Stimulated activated CD8-positive, alpha-beta memory T cell treated with anti-CD3 and anti-CD28 coated beads, Interleukin-12 subunit alpha, Interleukin-12 subunit beta, amount 100 ng/mL, for 1 hour (primary cell): ENCODE results near the gene OPA1.
"Not testable (repeated sequence)": the region's sequence is repeated elsewhere in the genome, so short reads cannot be mapped to it uniquely, and the experiment has no call there.

Experiments
- DNase-seq: peaks from one replicate; pipeline ENCODE4 v3.0.0-alpha.2; 2020; ENCODE audit warnings: low read depth

OPA1 gene

DNA sequence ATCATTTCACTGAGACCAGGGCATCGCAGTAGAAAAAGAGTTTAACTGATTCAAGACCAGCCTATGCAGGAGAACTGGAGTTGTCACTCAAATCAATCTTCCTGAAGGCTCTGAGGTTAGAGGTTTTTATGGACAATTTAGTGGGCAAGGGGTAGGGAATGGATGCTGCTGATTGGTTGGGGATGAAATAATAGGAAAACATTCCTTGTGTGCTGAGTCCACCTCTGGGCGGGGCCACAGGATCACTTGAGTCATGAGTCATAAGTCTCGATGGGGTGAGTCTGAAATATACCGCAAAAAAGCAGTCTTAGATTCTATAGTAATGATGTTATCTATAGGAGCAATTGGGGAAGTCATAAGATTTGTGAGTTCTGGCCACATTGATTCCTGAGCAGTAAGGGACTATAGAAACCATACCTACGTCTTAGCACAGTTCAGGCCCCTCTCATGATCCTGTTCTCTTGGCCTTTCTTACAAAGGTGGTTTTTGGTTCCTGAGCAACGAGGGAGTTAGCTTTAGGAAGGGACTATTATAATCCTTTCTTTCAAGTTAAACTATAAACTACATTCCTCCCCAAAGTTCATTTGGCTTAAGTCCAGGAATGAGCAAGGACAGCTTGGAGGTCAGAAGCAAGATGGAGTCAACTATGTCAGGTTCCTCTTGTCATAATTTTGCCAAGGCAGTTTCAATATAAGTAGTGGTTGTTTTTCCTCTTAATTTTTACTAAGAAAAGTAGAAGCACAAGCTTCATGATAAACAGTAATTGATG is 2.7 kb upstream of the OPA1 start:
- no peak for DNase-seq

DNA sequence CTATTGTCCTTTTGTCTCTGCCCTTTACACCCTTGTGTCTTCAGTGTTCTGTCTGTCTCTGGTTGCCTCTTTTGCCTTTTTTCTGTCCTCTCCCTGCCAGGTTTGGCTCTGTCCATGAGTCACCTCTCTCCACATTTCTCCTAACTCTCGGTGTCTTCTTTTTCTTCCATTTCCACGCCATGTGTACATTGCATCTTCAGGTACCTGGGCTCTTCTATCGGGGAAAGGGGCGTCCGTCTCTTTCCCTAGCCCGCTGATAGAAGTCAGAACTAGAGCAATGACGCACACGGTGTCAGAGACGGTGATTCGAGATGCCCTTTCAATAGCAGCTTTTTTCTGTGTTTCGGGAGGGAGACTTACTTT is 641 bp downstream of the OPA1 start:
- DNase-seq: no peak

DNA sequence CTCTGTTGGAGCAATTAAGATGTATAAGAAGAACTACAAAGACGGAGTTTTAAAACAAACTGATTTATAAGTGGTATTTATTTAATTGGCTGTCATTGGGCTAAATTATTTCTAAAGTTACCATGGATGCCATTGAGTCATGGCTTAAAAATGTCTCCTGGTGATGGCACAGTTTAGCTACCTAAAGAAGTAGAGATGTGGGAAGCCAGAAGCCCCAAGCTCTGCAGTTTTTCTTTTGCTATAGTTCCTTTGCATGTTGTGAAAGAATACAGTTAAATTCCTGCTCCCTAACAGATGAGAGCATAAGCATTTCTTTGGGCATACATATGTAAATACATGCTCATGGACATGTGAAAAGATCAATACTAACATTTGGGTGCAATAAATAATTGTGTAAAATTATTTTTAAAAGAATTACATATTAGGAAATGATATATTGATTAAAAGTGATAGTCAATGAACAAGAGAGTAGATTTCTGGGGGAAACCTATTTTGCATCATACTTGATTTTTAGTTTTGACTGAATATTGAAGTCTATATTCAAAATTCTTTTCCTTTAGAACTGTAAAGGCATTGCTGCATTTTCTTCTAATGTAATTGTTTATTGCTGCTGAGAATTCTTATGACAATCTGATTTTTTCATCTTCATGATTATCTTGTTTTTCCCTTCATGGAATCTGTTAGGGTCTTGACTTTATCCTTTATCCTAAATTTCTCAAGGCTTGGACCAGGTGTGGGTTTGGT is 2.1 kb downstream of the OPA1 start:
- DNase-seq: no peak

DNA sequence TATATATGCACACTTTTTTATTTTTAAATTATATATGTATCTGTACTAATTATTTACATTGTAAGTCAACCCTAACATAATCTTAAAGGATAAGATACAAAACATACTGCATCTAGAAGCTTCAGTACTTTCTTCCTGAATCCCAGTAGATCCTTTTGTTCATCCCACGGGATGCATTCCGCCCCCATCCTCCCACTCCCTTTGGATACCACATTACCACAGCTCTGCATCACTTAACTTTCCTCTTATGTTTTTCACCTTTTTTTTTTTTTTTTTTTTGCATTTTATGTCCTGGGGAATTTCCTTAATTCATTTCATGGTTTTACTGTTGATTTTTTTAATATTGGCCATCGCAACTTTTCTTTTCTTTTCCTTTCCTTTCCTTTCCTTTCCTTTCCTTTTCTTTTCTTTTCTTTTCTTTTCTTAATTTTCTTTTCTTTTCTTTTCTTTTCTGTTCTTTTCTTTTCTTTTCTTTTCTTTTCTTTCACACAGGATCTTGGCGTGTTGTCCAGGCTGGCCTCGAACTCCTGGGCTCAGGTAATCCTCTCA is 3.0 kb downstream of the OPA1 start:
- DNase-seq: no peak

DNA sequence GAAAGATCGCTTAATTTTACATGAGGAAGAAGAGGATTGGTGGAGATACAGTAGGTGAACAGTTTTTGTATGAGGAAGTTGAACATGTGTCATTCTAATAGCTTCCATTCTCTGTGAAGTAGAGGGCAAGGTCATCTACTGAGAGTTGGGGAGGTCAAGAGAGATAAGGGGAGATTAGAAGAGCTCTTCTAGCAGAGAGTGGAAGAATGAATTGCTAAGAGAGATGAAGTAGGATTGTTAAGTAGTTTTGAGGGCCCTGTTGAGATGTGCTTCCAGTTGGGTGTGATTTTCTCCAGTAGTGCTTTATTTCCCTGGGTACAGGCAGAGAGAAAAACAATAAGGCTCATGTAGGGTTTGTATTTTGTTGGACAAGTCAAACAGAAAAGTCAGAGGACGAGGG is 5.2 kb downstream of the OPA1 start:
- DNase-seq: no peak

DNA sequence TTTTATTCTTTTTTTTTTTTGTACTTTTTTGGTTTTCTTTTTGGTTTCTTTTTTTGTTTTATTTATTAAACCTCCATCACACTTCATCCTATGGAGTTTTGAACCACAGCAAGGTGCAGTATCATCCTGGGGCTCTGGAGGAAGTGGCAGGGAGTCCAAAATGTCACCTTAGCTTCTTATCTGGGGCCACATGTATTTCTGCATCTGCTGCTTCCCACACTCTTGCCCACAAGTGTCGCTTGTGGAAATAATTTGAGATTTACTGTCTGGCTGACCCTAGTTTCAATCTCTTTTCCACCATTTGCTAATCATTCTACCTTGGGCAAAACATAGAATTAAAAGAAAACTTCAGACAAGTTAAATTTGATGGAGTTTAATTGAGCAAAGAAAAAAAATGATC is 6.4 kb downstream of the OPA1 start:
- DNase-seq: no peak

DNA sequence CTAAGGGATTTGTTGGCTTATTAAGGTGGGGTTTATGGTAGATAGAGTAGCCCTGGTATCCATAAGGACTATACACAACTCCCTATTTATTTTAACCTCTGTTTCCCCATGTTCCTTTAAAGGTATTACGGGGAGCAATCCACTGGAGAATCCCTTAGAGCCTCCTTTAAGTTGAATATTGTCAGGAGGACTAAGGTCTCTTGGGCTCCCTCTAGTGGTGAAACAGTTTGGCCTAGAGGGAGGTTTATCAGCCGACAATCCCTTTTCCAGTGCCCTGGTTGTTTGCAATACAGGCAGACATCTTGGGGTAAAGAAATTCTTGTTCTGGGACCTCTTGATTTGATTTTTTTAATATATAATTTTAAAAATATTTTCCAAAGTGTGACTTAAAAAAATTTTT is 12.9 kb downstream of the OPA1 start:
- DNase-seq: peak; percentile 21

DNA sequence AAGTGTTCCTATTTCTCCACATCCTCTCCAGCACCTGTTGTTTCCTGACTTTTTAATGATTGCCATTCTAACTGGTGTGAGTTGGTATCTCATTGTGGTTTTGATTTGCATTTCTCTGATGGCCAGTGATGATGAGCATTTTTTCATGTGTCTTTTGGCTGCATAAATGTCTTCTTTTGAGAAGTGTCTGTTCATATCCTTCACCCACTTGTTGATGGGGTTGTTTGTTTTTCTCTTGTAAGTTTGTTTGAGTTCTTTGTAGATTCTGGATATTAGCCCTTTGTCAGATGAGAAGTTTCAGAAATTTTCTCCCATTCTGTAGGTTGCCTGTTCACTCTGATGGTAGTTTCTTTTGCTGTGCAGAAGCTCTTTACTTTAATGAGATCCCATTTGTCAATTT is 13.9 kb downstream of the OPA1 start:
- DNase-seq: not testable (repeated sequence)

DNA sequence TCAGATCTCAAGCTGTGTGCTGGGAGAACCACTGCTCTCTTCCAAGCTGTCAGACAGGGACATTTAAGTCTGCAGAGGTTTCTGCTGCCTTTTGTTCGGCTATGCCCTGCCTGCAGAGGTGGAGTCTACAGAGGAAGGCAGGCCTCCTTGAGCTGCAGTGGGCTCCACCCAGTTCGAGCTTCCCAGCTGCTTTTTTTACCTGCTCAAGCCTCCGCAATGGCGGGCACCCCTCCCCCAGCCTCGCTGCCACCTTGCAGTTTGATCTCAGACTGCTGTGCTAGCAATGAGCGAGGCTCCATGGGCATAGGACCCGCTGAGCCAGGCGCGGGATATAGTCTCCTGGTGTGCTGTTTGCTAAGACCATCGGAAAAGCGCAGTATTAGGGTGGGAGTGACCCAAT is 17.5 kb downstream of the OPA1 start:
- DNase-seq: not testable (repeated sequence)

DNA sequence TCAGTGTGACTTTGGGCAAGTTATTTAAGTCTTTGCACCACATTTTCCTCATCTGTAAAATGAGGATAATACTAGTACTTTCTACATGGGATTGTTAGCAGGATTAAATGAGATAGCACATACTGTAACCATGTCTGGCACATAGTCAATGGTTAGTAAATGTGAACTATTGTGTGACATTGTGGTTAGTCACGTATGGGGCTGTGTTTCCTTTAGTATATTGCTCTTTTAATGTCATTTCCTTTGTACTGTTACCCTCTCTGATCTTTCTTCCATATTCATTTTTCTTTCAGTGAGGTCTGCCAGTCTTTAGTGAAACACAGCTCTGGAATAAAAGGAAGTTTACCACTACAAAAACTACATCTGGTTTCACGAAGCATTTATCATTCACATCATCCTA is 21.4 kb downstream of the OPA1 start:
- no peak for DNase-seq

DNA sequence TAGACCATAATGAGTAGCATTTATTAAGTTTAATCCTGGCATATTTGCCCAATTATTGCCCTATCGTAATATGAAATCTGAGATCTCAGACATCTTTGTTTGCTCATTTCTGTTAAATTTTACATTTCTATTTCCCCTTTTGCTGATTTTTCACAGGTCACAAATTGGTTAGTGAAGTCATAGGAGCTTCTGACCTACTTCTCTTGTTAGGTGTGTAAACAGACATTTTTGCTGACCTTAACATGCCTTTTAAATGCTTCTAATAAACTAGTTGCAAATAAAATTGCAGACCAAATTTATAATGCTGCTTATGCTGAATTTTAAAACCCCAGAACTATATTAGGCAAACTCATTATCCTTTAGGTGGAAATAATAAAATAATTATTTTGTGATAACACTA is 24.6 kb downstream of the OPA1 start:
- DNase-seq: no peak

DNA sequence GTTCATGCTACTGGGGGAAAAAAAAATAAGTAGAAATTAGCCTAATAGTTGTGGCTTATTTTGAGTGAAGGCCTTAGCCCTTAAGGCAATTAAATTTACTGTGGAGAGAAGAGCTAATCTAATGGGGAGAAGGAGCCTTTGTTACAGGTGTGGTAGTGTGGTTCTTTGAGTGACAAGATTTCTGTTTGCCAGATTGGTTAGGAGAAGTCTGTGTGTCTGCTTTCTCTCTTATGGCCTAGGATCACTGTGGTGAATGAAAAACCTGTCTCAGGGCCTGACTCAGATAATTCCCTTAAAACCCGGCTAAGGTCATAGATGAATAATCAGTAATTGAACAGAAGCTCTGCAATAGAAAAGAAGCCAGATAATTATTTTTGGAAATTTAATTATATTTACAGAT is 27.0 kb downstream of the OPA1 start:
- no peak for DNase-seq

DNA sequence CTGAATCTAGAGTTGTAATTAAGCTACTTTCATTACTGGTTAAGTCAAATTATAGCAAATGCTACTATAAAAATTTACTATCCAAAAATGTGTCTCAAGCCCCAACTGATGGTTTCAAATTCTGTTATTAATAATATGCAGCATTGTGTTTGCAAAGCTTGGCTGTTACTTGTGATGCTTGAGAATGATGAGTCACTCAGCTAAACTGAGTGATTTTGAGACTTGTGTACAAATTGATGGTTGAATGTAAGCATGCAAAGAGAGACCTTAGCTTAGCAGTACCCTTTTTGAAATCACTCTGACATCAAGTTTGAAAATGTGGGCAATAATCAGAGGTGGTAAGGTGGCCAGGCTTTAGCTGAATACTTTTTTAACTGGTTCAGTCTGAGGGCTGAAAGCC is 27.6 kb downstream of the OPA1 start:
- DNase-seq: no peak

DNA sequence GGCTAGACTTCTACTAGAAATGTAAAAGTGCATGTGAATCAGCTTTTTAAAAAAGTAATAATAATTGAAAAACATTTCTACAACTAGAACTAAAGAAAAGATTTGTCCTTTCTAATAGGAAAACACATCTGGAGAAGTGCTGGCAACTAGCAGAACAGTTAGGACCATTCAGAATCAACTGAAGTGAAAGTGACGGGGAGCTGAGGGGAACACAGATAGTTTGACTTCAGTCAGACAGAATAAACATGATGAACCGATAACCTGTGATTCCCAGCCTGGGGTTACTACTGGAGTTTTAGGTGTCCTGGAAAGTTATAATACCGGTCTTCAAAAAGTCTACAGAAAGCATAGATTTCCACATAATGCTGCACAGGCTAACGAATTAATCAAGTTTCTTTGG is 28.1 kb downstream of the OPA1 start:
- no peak for DNase-seq

DNA sequence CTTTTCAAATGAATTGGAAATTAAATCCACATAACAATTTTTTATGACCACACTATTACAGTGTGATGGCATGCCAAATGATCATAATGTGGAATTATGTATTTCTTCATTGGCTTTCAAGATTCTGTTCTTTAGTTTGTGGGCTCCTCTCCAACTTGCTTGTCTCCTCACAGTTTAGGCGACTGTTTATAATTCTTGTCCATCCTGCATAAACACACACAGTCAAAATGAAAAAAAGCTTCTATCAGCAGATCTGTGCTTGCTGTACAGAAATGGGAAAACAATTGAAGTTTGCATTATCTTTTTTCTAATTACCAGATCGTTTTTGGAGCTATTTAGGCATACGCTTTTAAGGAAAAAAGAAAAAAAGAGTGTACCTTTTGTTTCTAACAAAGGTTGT is 37.0 kb downstream of the OPA1 start:
- DNase-seq: no peak

DNA sequence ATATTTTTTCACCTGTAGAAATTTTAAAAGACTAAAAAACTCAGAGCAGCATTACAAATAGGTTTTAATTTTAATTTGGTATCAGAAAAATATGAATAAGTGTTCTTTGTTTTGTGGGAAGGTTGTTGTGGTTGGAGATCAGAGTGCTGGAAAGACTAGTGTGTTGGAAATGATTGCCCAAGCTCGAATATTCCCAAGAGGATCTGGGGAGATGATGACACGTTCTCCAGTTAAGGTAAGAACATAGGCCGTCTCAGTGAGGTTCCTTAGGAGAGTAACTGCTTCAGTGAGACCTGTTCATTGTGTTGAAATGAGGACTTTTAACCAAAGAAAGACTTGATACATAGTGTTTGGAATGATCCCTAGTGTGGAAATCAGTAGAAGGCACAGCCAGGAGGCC is 44.8 kb downstream of the OPA1 start:
- DNase-seq: no peak

DNA sequence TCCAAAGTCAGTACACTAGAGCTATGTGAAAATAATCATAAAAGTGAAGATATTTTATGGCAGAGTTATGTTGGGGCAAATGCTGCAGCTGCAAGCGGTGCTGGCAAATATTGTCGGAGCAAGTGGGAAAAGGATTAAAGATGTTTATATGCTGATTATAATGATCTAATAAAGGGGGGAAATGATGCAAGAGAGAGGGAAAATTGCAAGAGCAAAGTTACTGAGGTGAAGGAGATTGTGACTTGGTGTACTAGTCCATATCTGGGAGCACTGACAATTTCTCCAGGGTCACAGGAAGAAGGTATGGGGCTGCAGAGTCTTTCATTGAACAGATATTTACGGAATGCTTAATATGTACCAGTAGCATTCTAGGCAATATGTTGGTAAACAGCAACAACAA is 45.8 kb downstream of the OPA1 start:
- no peak for DNase-seq

DNA sequence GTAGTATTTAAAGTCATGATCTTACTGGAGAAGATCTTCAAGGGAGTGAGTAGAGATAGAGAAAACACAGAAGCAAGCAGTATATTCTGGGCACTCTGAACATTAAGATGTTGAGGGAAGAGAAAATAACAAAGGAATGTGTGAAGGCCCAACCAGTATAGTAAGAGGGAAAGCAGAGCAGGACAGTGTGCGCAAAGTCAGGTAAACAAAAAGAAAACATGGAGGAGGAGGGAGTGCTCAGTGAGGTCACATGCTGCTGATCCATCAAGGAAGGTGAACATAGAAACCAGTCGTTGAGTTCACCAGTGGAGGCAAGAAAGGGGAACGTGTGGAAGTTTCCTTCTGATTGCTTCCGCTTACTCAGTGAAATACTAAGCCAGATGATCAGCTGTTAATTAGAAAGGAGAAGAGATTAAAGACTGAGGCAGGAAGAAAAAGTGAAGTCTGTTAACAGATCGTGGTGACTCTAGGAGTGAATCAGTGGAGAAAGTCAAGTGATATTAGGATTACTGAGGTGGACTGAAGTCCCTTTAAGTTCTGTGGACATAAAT is 47.2 kb downstream of the OPA1 start:
- DNase-seq: no peak

DNA sequence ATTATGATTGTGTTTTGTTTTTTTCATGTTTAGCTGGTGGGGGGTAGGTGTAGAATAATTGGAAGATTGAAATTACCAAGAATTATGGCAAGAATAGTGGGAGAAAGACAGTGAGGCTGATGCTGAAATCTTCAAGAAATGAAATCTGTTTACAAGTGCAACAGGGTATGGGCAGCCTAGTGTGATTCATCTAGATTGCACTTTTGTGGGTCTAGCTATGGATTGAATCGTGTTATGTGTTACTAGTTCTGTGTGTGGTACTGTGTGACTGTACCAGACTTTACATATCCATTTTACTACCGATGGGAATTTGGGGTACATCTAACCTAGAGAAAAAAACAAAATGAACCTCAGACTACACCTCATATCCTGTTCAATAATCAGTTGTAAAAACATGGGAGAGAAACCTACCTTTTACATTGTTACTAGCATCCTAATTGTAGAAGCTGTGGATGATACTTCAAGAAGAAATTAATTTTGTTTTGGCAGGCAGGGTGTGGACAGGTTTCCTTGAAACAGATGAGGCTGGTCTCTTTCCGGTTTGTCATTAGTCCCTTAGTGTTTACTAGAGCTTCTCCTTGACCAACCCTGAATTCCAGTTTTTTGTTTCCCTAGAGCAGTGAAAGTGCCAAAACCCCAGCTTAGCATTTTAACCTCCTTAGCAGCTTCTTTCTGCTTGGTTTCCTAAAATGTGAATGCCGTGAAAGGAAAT is 47.9 kb downstream of the OPA1 start:
- DNase-seq: no peak

DNA sequence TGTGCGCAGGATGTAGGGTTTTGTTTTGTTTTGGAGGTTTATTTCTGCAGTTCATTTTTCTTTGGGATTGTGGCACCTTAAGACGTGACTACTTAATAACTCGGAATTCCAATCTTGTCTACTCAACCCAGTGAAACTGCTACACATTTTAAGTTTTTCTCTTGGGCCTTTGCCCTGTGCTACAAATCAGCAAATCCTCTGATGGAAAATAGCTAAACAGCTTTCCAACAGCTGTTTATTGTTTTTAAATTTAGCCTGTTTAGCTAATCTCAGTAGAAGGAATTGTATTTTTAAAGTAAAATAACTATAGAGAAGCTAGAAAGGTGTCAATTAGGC is 48.4 kb downstream of the OPA1 start:
- DNase-seq: no peak

DNA sequence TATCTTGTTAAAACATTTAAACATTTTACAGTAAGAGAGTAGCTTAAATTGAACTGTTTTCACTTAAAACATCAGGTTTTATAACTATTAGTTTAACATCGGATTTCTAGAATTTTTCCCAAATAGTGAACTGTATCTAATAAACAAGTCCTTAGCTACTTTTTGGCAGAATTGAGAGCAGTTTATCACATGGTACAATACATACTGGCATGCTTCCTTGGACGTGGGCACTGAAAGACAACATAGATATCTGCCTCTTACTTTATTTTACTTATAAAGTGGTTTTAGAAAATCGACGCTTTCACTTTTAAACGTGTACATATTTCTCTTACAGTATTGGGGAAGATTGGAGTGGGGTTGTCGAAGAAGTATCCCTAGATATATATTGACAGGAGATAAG is 52.8 kb downstream of the OPA1 start:
- no peak for DNase-seq

DNA sequence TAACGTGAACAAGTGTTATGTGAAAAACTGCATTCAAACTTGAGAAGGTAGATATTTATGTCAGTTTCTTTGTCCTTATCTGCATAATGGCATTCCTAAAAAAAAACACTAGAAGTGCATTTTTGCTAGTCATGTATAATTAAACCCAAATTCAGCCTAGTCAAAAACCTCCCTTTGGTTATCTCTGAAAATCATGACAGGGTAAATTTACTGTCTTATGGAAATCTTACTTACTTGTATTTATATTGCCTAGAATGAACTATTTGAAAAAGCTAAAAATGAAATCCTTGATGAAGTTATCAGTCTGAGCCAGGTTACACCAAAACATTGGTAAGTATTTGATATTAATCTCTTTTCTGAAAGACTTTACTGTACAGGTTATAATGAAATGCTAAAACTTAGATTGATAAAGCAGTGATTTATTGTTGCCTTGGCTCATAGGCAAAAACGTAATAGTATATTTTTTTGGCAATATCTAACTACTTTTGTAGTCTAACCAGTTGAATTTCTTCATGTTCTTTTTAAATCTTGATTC is 55.6 kb downstream of the OPA1 start:
- DNase-seq: no peak

DNA sequence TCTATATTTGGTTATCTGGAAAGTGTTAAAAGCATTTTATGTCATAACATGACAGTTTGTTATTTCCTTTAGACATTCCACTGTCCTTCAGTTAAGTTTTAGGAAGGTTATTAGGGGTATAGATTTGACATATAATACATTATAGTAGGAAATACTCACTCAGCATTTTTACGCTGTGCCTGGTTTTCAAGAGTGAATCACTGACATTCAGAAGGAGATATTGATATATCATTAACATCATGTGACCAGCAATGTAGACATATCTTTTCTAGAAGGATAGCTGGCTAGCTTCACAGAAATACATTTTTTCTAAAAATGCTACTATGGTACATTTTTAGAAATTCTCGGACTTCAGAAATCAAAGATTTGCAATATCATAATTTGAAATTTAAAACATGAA is 57.6 kb downstream of the OPA1 start:
- DNase-seq: no peak
